ENCODE measurements around the gene FGGY. TPM values are rescaled to one million over a fixed set of nuclear protein-coding genes. Genes with fewer than 3 reads are reported as not detected.

FGGY gene
- total RNA-seq, 1 donor from 2014 or later, result 31.2 TPM

- H3K9me3 ChIP-seq (replicated peaks), result no peaks in the 10 kb centered on the region
- DNase-seq, result no peak
- H3K4me3 ChIP-seq, result no peak overlapping the region
- no peaks in the 10 kb centered on the region for H3K36me3 ChIP-seq
- no peak for TF ChIP-seq CTCF (IDR thresholded peaks at IDR 0.05; ENCODE audit: borderline replicate concordance)
- no peaks in the 10 kb centered on the region for H3K27me3 ChIP-seq (ENCODE audit: low read depth)
- intact Hi-C loops (cut with micrococcal nuclease), result loop anchor here (10.0 kb wide), 1 partner anchor 766 kb away; no protein-coding TSS in a partner anchor
- H3K4me1 ChIP-seq, result peaks cover 46% of the 10 kb centered on the region
- H3K27ac ChIP-seq (replicated peaks), result peak overlapping the region; percentile 83
Measured at GRCh38 chr1:59670662-59671061, 373.8 kb downstream of the FGGY start.

- Histone ChIP-seq H3K4me3 (no peak overlapping the region), H3K36me3 (no peaks in the 10 kb centered on the region), H3K27ac (replicated peaks) (peak overlapping the region; percentile 83), H3K27me3 (ENCODE audit: low read depth) (no peaks in the 10 kb centered on the region), H3K4me1 (peaks cover 52% of the 10 kb centered on the region), H3K9me3 (replicated peaks) (no peaks in the 10 kb centered on the region)
- TF ChIP-seq CTCF (IDR thresholded peaks at IDR 0.05; ENCODE audit: borderline replicate concordance), result no peak
- intact Hi-C loops (cut with micrococcal nuclease), result loop anchor here (10.0 kb wide), 1 partner anchor 767 kb away; no protein-coding TSS in a partner anchor
- DNase-seq, result no peak
Measured at GRCh38 chr1:59671066-59671952, 374.4 kb downstream of the FGGY start.

GRCh38 chr1:59671953-59672305 is 375.0 kb downstream of the FGGY start:
- TF ChIP-seq CTCF (IDR thresholded peaks at IDR 0.05; ENCODE audit: borderline replicate concordance), result no peak
- Histone ChIP-seq H3K9me3 (replicated peaks) (no peaks in the 10 kb centered on the region), H3K27me3 (ENCODE audit: low read depth) (no peaks in the 10 kb centered on the region), H3K4me1 (peaks cover 53% of the 10 kb centered on the region), H3K27ac (replicated peaks) (no peak overlapping the region), H3K36me3 (no peaks in the 10 kb centered on the region), H3K4me3 (no peak overlapping the region)
- no peak for DNase-seq
- intact Hi-C loops (cut with micrococcal nuclease), result loop anchor here (10.0 kb wide), 1 partner anchor 767 kb away; no protein-coding TSS in a partner anchor

- H3K4me1 ChIP-seq, result peaks cover 62% of the 10 kb centered on the region
- H3K27ac ChIP-seq (replicated peaks), result peak overlapping the region; percentile 70
- no peak overlapping the region for H3K4me3 ChIP-seq
- intact Hi-C loops (cut with micrococcal nuclease), result loop anchor here (10.0 kb wide), 1 partner anchor 768 kb away; no protein-coding TSS in a partner anchor
- no peak for TF ChIP-seq CTCF (IDR thresholded peaks at IDR 0.05; ENCODE audit: borderline replicate concordance)
- DNase-seq, result no peak
- H3K27me3 ChIP-seq (ENCODE audit: low read depth), result no peaks in the 10 kb centered on the region
- no peaks in the 10 kb centered on the region for H3K36me3 ChIP-seq
- H3K9me3 ChIP-seq (replicated peaks), result no peaks in the 10 kb centered on the region
Measured at GRCh38 chr1:59672851-59673572, 376.1 kb downstream of the FGGY start.

- Histone ChIP-seq H3K36me3 (no peaks in the 10 kb centered on the region), H3K4me1 (peaks cover 69% of the 10 kb centered on the region), H3K9me3 (replicated peaks) (no peaks in the 10 kb centered on the region), H3K4me3 (no peak overlapping the region), H3K27me3 (ENCODE audit: low read depth) (no peaks in the 10 kb centered on the region), H3K27ac (replicated peaks) (peak overlapping the region; percentile 70)
- intact Hi-C loops (cut with micrococcal nuclease), result loop anchor here (10.0 kb wide), 1 partner anchor 769 kb away; no protein-coding TSS in a partner anchor
- DNase-seq, result no peak
- TF ChIP-seq CTCF (IDR thresholded peaks at IDR 0.05; ENCODE audit: borderline replicate concordance), result no peak
Measured at GRCh38 chr1:59673573-59674450, 376.9 kb downstream of the FGGY start.

Measured in left ventricle myocardium inferior (tissue), 1 donor.